Right atrium auricular region (tissue), 2 donors: ENCODE data around the gene AARSD1. TPM values are rescaled to one million over a fixed set of nuclear protein-coding genes. Genes with fewer than 3 reads are reported as not detected.

Experiments
- DNase-seq: peaks from one replicate; pipeline ENCODE4 v3.0.0-alpha.2; 2019; ENCODE audit warnings: low spot score
- H3K27ac ChIP-seq, 2 donors: fragments of 200-600 bp; sonication (generic); 1 replicate in 1 of 2; 2 replicates in 1 of 2; pipeline ENCODE4 v1.5.1; 2016 to 2019
- H3K27me3 ChIP-seq, 2 donors: fragments of 200-600 bp; sonication (generic); one replicate each; pipeline versions ENCODE4 v1.5.1 to v1.6.0; 2017 to 2019
- H3K36me3 ChIP-seq: fragments of 200-600 bp; sonication (generic); one replicate; pipeline ENCODE4 v1.5.1; 2016
- H3K4me1 ChIP-seq, 2 donors: fragments of 200-600 bp; sonication (generic); one replicate each; pipeline versions ENCODE4 v1.5.1 to v1.6.0; 2017 to 2019
- H3K4me3 ChIP-seq, 2 donors: fragments of 200-600 bp; sonication (generic); 1 replicate in 1 of 2; 2 replicates in 1 of 2; pipeline ENCODE4 v1.5.1; 2017 to 2019; ENCODE audit warnings: mild to moderate bottlenecking in 1 of 2, moderate library complexity in 1 of 2
- H3K9me3 ChIP-seq, 2 donors: fragments of 200-600 bp; sonication (generic); one replicate each; pipeline ENCODE4 v1.5.1; 2019
- CTCF ChIP-seq, 2 donors: fragments of 200-600 bp; sonication (generic); IDR thresholded peaks; one replicate each; pipeline ENCODE4 v1.5.1; 2019; ENCODE audit warnings: antibody characterized with exemption in 2 of 2
- total RNA-seq, 2 donors: library from RNA; depleted of rRNA; stranded (reverse); fragments of >200 nt; gene quantifications; one replicate each; pipeline ENCODE4 v1.1.0, GENCODE V29; 2016

AARSD1 gene
- total RNA-seq, 2 donors from 2014 or later = 17.8 to 24.6 TPM

- no peak for TF ChIP-seq CTCF (IDR thresholded peaks at IDR 0.05)
- H3K4me3 ChIP-seq = no peak overlapping the region
- H3K4me1 ChIP-seq = no peaks in the 10 kb centered on the region
- DNase-seq = no peak
- H3K27ac ChIP-seq = no peak overlapping the region
- peaks cover 34% of the 10 kb centered on the region for H3K36me3 ChIP-seq
- no peaks in the 10 kb centered on the region for H3K27me3 ChIP-seq
- no peaks in the 10 kb centered on the region for H3K9me3 ChIP-seq
Observed at GRCh38 chr17:42946812-42947211, 17.4 kb downstream of the AARSD1 start.

GRCh38 chr17:42944211-42944610 lies 20.0 kb downstream of the AARSD1 start:
- DNase-seq = no peak
- no peak overlapping the region for H3K4me3 ChIP-seq
- H3K27me3 ChIP-seq = no peaks in the 10 kb centered on the region
- no peak overlapping the region for H3K27ac ChIP-seq
- no peaks in the 10 kb centered on the region for H3K4me1 ChIP-seq
- H3K36me3 ChIP-seq = peaks cover 10% of the 10 kb centered on the region
- TF ChIP-seq CTCF (IDR thresholded peaks at IDR 0.05) = no peak
- H3K9me3 ChIP-seq = no peaks in the 10 kb centered on the region

GRCh38 chr17:42937712-42938596 lies 26.3 kb downstream of the AARSD1 start:
- H3K27ac ChIP-seq = no peak overlapping the region
- peak; percentile 59 for DNase-seq
- H3K4me3 ChIP-seq = no peak overlapping the region
- H3K27me3 ChIP-seq = no peaks in the 10 kb centered on the region
- no peaks in the 10 kb centered on the region for H3K4me1 ChIP-seq
- no peaks in the 10 kb centered on the region for H3K9me3 ChIP-seq
- TF ChIP-seq CTCF (IDR thresholded peaks at IDR 0.05) = peak; percentile 30 to 82
- no peaks in the 10 kb centered on the region for H3K36me3 ChIP-seq

- Histone ChIP-seq H3K4me1 (peaks cover 0 to 12% of the 10 kb centered on the region in 2 donors), H3K9me3 (no peaks in the 10 kb centered on the region), H3K27me3 (no peaks in the 10 kb centered on the region), H3K36me3 (no peaks in the 10 kb centered on the region), H3K4me3 (no peak overlapping the region), H3K27ac (peak overlapping the region in 1 of 2 donors; percentile 69)
- peak in 1 of 2 donors; percentile 4 for TF ChIP-seq CTCF (IDR thresholded peaks at IDR 0.05)
- DNase-seq = no peak
Observed at GRCh38 chr17:42929497-42929844, 34.8 kb downstream of the AARSD1 start.

GRCh38 chr17:42928714-42929496 lies 35.3 kb downstream of the AARSD1 start:
- no peaks in the 10 kb centered on the region for H3K27me3 ChIP-seq

More at GRCh38 chr17:42928714-42929496, 35.3 kb downstream of the AARSD1 start:
- no peak overlapping the region for H3K4me3 ChIP-seq
- no peaks in the 10 kb centered on the region for H3K36me3 ChIP-seq
- TF ChIP-seq CTCF (IDR thresholded peaks at IDR 0.05) = peak; percentile 59 to 83
- no peaks in the 10 kb centered on the region for H3K9me3 ChIP-seq
- H3K27ac ChIP-seq = peak overlapping the region; percentile 64 to 69
- peak; percentile 78 for DNase-seq
- H3K4me1 ChIP-seq = peaks cover 0 to 12% of the 10 kb centered on the region in 2 donors
